Ascending aorta (tissue), 2 donors: ENCODE data around the gene RELCH. TPM values are rescaled to one million over a fixed set of nuclear protein-coding genes. Genes with fewer than 3 reads are reported as not detected.

Experiments
- DNase-seq, 2 donors: peaks; one replicate each; pipeline ENCODE4 v3.0.0-alpha.2; 2019; ENCODE audit warnings: low spot score in 2 of 2
- H3K27ac ChIP-seq, 2 donors: fragments of 200-600 bp; sonication (generic); one replicate each; pipeline ENCODE4 v1.5.1; 2016 to 2017; ENCODE audit warnings: mild to moderate bottlenecking in 1 of 2
- H3K27me3 ChIP-seq: fragments of 200-600 bp; sonication (generic); one replicate; pipeline ENCODE4 v1.5.1; 2017
- H3K36me3 ChIP-seq, 2 donors: fragments of 200-600 bp; sonication (generic); one replicate each; pipeline ENCODE4 v1.5.1; 2016
- H3K4me1 ChIP-seq, 2 donors: fragments of 200-600 bp; sonication (generic); one replicate each; pipeline ENCODE4 v1.5.1; 2016 to 2017; ENCODE audit warnings: mild to moderate bottlenecking in 1 of 2
- H3K4me3 ChIP-seq, 2 donors: fragments of 200-600 bp; sonication (generic); one replicate each; pipeline ENCODE4 v1.5.1; 2016 to 2017; ENCODE audit warnings: mild to moderate bottlenecking in 1 of 2
- H3K9me3 ChIP-seq, 2 donors: fragments of 200-600 bp; sonication (generic); one replicate each; pipeline ENCODE4 v1.5.1; 2016
- intact Hi-C: fragments of 100-400 bp; cut with DNase I; formaldehyde crosslinking; loops from one replicate; pipeline ENCODE4 v1.15.1; 2023
- total RNA-seq: library from RNA; depleted of rRNA; stranded (reverse); fragments of >200 nt; gene quantifications from one replicate; pipeline ENCODE4 v1.1.0, GENCODE V29; 2016
- TF ChIP-seq, protein P1 (sequence below), 3 experiments: fragments of 200-600 bp in 2 of 3; fragments of 450-650 bp in 1 of 3; sonication (generic) in 2 of 3; IDR thresholded peaks; one replicate each; pipeline ENCODE4 v1.5.1; 2016 to 2019; ENCODE audit warnings: antibody characterized with exemption in 3 of 3, mild to moderate bottlenecking in 1 of 3, moderate library complexity in 1 of 3

The RELCH gene
- total RNA-seq, 1 donor from 2014 or later = 26.4 TPM

DNA sequence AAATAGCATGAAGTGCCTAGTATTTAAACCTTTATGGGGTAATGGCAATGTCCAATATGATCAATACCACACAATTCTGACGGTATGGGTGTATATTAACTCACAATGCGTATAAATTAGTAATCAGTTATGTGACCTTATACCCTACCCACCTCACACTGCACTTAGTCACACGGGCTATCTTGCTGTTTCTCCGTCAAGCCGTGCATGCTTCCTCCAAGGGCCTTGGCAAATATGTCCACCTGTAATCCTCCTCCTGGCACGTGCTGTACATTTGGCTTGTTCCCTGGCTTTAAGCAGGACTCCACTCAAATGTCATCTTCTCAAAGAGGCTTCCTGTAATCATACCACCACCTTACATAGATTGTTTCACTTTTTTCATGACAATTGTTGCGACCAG is 150.3 kb downstream of the RELCH start:
- Histone ChIP-seq H3K27ac (no peak overlapping the region), H3K9me3 (no peaks in the 10 kb centered on the region), H3K4me3 (no peak overlapping the region), H3K36me3 (no peaks in the 10 kb centered on the region), H3K27me3 (no peaks in the 10 kb centered on the region), H3K4me1 (no peaks in the 10 kb centered on the region)
- DNase-seq = no peak
- TF ChIP-seq, protein P1, sequence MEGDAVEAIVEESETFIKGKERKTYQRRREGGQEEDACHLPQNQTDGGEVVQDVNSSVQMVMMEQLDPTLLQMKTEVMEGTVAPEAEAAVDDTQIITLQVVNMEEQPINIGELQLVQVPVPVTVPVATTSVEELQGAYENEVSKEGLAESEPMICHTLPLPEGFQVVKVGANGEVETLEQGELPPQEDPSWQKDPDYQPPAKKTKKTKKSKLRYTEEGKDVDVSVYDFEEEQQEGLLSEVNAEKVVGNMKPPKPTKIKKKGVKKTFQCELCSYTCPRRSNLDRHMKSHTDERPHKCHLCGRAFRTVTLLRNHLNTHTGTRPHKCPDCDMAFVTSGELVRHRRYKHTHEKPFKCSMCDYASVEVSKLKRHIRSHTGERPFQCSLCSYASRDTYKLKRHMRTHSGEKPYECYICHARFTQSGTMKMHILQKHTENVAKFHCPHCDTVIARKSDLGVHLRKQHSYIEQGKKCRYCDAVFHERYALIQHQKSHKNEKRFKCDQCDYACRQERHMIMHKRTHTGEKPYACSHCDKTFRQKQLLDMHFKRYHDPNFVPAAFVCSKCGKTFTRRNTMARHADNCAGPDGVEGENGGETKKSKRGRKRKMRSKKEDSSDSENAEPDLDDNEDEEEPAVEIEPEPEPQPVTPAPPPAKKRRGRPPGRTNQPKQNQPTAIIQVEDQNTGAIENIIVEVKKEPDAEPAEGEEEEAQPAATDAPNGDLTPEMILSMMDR (IDR thresholded peaks at IDR 0.05) = no peak
- intact Hi-C loops = no loop called here

DNA sequence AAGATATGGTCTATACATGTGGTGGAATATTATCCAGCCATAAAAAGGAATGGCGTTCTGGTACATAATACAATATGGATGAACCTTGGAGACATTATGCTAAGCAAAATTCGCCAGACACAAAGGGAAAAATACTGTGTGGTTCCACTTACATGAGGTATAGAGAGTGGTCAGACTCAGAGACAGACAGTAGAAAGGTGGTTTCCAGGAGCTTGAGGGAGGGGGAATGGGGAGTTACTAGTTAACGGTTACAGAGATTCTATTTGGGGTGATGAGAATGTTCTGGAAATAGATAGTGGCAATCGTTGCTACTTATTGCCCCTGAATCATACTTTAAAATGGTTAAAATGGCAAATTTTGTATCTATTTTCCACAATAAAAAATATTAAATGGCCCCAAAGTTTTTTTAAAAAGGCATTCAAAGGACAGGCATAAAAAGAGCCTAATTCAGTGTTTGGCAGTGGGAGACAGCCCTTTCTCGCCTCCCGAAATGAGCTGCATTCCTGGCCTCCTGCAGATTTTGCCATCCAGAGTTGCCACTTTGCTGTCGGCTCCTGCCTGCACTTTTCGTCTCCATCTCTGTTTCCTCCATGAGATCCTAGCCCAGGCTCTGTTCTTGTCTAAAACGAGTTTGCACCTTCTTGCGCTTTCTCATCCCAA is 151.5 kb downstream of the RELCH start:
- H3K4me3 ChIP-seq = no peak overlapping the region
- intact Hi-C loops = no loop called here
- DNase-seq = no peak
- TF ChIP-seq, protein P1 (IDR thresholded peaks at IDR 0.05) = no peak
- H3K9me3 ChIP-seq = no peaks in the 10 kb centered on the region
- no peaks in the 10 kb centered on the region for H3K27me3 ChIP-seq
- H3K4me1 ChIP-seq = no peaks in the 10 kb centered on the region
- H3K36me3 ChIP-seq = no peaks in the 10 kb centered on the region
- no peak overlapping the region for H3K27ac ChIP-seq

DNA sequence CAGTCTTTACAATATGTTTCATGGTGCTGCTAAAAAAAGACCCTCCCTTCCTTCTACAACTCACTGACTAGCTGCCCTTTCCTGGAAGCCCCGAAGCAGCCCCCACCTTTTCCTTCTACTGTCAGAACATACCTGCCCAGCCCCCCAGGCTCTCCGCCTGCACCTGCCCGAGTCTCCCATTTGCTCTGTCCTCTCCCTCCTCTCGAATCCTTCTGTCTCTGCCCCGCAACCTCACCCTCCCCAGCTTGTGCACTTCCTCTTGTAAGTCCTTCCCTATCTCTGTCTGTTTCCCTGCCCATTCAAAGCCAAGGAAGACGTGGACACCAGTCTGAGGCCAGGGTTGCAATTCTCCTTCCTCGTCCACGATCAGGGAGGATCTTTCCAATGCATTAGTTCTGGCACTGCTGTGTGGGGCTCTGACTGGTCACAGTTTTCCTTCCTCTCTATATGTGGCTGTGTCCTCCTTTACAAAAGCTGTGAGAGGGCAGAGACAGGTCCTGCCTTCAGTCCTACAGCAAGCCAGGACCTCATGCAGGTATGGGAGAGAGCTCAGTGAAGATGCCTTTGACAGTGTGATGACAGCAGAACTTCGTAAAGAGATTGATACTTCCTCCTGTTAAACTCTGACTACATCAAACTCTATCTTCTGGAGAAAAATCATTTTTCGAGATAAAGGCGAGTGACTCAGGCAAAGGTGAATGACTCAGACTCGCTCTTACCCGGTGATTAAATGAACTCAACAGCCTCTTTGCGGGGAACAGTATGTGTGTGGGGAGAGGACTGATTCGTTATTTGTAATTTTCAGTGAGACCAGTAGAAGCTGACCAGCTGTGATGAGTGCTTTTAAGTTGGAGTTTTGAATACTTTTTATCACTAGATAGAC is 152.3 kb downstream of the RELCH start:
- TF ChIP-seq, protein P1 (IDR thresholded peaks at IDR 0.05) = no peak
- Histone ChIP-seq H3K9me3 (no peaks in the 10 kb centered on the region), H3K27me3 (no peaks in the 10 kb centered on the region), H3K36me3 (no peaks in the 10 kb centered on the region), H3K27ac (no peak overlapping the region), H3K4me1 (no peaks in the 10 kb centered on the region), H3K4me3 (no peak overlapping the region)
- no peak for DNase-seq
- intact Hi-C loops = no loop called here

DNA sequence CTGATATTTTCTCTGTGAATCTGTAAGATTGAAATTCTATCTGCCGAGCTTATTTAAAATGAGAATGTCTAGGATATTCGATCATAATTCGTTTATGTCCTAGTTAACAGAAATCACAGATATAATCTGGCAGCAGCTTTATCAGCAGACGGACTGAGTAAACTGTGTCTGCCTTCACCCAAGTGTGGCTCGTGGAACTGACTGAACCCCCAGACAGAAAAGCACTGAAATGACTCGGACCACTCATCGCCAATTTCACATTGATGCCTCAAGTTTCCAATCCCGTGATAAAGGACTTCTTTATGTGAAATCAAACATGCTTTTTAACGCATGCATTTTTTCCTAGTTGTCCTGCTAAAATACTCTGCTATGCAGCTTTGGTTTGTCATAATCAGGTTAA is 153.9 kb downstream of the RELCH start:
- Histone ChIP-seq H3K36me3 (no peaks in the 10 kb centered on the region), H3K4me1 (no peaks in the 10 kb centered on the region), H3K27me3 (no peaks in the 10 kb centered on the region), H3K9me3 (no peaks in the 10 kb centered on the region), H3K27ac (no peak overlapping the region), H3K4me3 (no peak overlapping the region)
- intact Hi-C loops = no loop called here
- no peak for DNase-seq
- TF ChIP-seq, protein P1 (IDR thresholded peaks at IDR 0.05) = no peak

DNA sequence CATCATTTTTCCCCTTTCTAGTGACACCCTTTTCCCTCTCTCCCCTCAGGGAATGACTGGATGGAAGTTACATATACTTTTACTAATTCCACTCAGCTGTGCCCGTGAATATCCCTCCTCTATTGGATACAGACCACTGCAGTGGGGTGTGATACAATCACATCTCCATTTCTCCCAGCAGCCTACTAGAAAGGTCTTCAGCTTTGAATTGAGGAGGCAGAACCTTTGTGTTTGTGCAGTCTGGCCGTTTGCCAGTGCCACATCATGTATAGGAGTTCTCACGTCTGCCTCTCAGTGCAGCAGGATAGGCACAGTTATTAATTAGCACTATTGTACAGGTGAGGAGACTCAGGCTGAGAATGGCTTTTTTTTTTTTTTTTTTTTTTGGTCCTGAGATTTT is 154.4 kb downstream of the RELCH start:
- Histone ChIP-seq H3K9me3 (no peaks in the 10 kb centered on the region), H3K27ac (no peak overlapping the region), H3K27me3 (no peaks in the 10 kb centered on the region), H3K4me1 (no peaks in the 10 kb centered on the region), H3K36me3 (no peaks in the 10 kb centered on the region), H3K4me3 (no peak overlapping the region)
- DNase-seq = no peak
- intact Hi-C loops = no loop called here
- TF ChIP-seq, protein P1 (IDR thresholded peaks at IDR 0.05) = no peak
